HepG2 (cell line): ENCODE data around the gene INHA. TPM values are rescaled to one million over a fixed set of nuclear protein-coding genes. Genes with fewer than 3 reads are reported as not detected.
A peak's percentile ranks its signal among the peaks of the same experiment; 100 is the strongest.

ENCODE experiments used
- ARNT ChIP-seq: fragments of 450-650 bp; IDR thresholded peaks from 2 replicates; pipeline ENCODE4 v1.6.1; 2017
- DMTF1 ChIP-seq: sonication (generic); formaldehyde crosslinking; IDR thresholded peaks from 2 replicates; pipeline ENCODE4 v1.4.0; 2020; ENCODE audit warnings: mild to moderate bottlenecking, missing genetic modification reagents
- ETS1 ChIP-seq: sonication (generic); formaldehyde crosslinking; IDR thresholded peaks from 2 replicates; pipeline ENCODE4 v1.4.0; 2020; ENCODE audit warnings: missing genetic modification reagents
- HNF1B ChIP-seq: sonication (generic); formaldehyde crosslinking; IDR thresholded peaks from 2 replicates; pipeline ENCODE4 v1.5.1; 2020; ENCODE audit warnings: mild to moderate bottlenecking, moderate library complexity, missing genetic modification reagents
- MIER3 ChIP-seq: IDR thresholded peaks from 2 replicates; pipeline ENCODE4 v1.6.1; 2016; ENCODE audit warnings: missing compliant biosample characterization, borderline replicate concordance
- MTA1 ChIP-seq: sonication (generic); formaldehyde crosslinking; IDR thresholded peaks from 2 replicates; pipeline ENCODE4 v1.4.0; 2020; ENCODE audit warnings: missing genetic modification reagents, mild to moderate bottlenecking, borderline replicate concordance
- RFX3 ChIP-seq: IDR thresholded peaks from 2 replicates; pipeline ENCODE4 v1.6.1; 2016; ENCODE audit warnings: missing biosample characterization, missing genetic modification reagents
- SNRNP70 ChIP-seq: fragments of 200-400 bp; formaldehyde crosslinking; IDR thresholded peaks from 2 replicates; pipeline ENCODE4 v1.6.1; 2017; ENCODE audit warnings: mild to moderate bottlenecking, low read depth, low read length, moderate library complexity
- STAG1 ChIP-seq: sonication (generic); formaldehyde crosslinking; IDR thresholded peaks from 2 replicates; pipeline ENCODE4 v1.4.0; 2020; ENCODE audit warnings: missing genetic modification reagents
- THYN1 ChIP-seq: sonication (generic); formaldehyde crosslinking; IDR thresholded peaks from 2 replicates; pipeline ENCODE4 v1.8.1; 2023; ENCODE audit warnings: low read depth, mild to moderate bottlenecking, moderate library complexity, missing genetic modification reagents, borderline replicate concordance
- TRAFD1 ChIP-seq: sonication (generic); formaldehyde crosslinking; IDR thresholded peaks from 2 replicates; pipeline ENCODE4 v1.5.1; 2020; ENCODE audit warnings: missing genetic modification reagents, mild to moderate bottlenecking, borderline replicate concordance
- ZGPAT ChIP-seq: IDR thresholded peaks from 2 replicates; pipeline ENCODE4 v1.6.1; 2016; ENCODE audit warnings: mild to moderate bottlenecking
- ZNF24 ChIP-seq: fragments of 450-650 bp; IDR thresholded peaks from 2 replicates; pipeline ENCODE4 v1.6.1; 2017; ENCODE audit warnings: antibody characterized with exemption, mild to moderate bottlenecking
- ZNF512 ChIP-seq: sonication (generic); formaldehyde crosslinking; IDR thresholded peaks from 2 replicates; pipeline ENCODE4 v1.4.0; 2020; ENCODE audit warnings: mild to moderate bottlenecking, missing genetic modification reagents
- ZNF556 ChIP-seq: sonication (generic); formaldehyde crosslinking; IDR thresholded peaks from 2 replicates; pipeline ENCODE4 v1.4.0; 2020; ENCODE audit warnings: mild to moderate bottlenecking, missing genetic modification reagents, borderline replicate concordance
- ZNF790 ChIP-seq: sonication (generic); formaldehyde crosslinking; IDR thresholded peaks from 2 replicates; pipeline ENCODE4 v1.8.0; 2022; ENCODE audit warnings: missing genetic modification reagents, mild to moderate bottlenecking, borderline replicate concordance
- ZNF792 ChIP-seq: IDR thresholded peaks from 2 replicates; pipeline ENCODE4 v1.6.1; 2016
- polyA plus RNA-seq, 8 experiments: library from polyadenylated mRNA; depleted of rRNA in 3 of 8; stranded (reverse) in 7 of 8; unstranded in 1 of 8; fragments of >200 nt; fragmentation: Illumina TruSeq in 4 of 8; extraction: Trizol in 4 of 8; gene quantifications; 2 replicates each; pipeline versions ENCODE4 v1.2.1 to v1.2.3, GENCODE V29; 2011 to 2016; ENCODE audit warnings: low read depth in 4 of 8, missing spikeins in 1 of 8, mixed read lengths in 1 of 8; ENCODE audit not compliant: insufficient read depth in 1 of 8
- total RNA-seq, 5 experiments: library from RNA; depleted of rRNA; stranded (reverse); fragments of >200 nt; fragmentation: Illumina TruSeq; extraction: Trizol; gene quantifications; 2 replicates each; pipeline ENCODE4 v1.2.3, GENCODE V29; 2016; ENCODE audit warnings: low read depth in 1 of 5
- TF ChIP-seq, protein P1 (sequence below): IDR thresholded peaks from 2 replicates; pipeline ENCODE4 v1.6.1; 2016; ENCODE audit warnings: low read depth, borderline replicate concordance

The INHA gene
- total and polyA plus RNA-seq, 2 of the 13 experiments (the other 11 are each of a cell fraction or from before 2014, with no cell fraction given): 4.1 to 15.2 TPM

DNA sequence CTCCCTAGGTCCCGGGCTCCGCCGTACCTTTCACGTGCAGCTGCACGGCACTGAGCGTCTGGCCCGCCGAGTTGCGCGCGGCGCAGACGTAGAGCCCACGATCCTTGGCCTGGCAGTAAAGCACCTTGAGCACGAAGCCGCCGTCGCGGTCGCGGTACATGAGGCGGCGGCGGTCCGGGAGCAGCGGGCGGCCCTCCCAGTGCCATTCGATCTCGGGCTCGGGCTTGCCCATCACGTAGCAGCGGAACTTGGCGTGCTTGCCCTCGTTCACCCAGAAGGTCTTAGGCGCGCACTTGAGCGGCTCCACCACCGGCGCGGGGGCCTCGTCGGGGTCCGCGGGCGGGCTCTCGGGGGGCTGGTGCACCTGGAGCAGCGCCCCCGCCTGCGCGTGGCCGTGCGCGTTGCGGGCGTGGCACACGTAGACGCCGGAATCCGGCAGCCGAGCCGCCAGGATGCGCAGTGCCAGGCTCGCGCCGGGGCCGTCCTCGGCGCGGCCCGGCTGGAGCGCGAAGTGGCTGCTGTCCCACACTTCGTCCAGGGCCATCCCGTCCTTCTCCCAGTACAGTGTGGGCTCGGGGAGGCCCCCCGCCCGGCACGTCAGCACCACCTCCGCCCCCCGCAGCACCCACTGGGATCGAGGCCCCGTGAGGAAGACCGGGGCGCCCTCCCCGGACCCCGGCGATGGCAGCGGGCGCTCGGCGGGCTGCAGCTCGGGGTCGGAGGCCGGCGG is 1.8 kb upstream of the INHA start (continued):
- TF ChIP-seq DMTF1 (CRISPR knock-in tag) (no peak), ETS1 (CRISPR knock-in tag) (no peak), MTA1 (CRISPR knock-in tag) (peak; percentile 36; the same call in 1 of the 2 replicates), ZNF24 (no peak), MIER3 (CRISPR knock-in tag) (no peak), SNRNP70 (no peak), THYN1 (no peak), TRAFD1 (CRISPR knock-in tag) (no peak), ZNF790 (peak; percentile 70; the same call in 1 of the 2 replicates), ZNF792 (CRISPR knock-in tag) (no peak), HNF1B (CRISPR knock-in tag) (no peak), ZGPAT (peak; percentile 57; the same call in 1 of the 2 replicates), RFX3 (CRISPR knock-in tag) (no peak), ZNF512 (CRISPR knock-in tag) (peak; percentile 36; the same call in 1 of the 2 replicates), ZNF556 (CRISPR knock-in tag) (no peak), ARNT (no peak), STAG1 (CRISPR knock-in tag) (peak; percentile 23; the same call in 1 of the 2 replicates)
- TF ChIP-seq, protein P1, sequence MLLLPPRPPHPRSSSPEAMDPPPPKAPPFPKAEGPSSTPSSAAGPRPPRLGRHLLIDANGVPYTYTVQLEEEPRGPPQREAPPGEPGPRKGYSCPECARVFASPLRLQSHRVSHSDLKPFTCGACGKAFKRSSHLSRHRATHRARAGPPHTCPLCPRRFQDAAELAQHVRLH: no peak; the same call in 1 of the 2 replicates
